OCI-LY3 (cell line): ENCODE results near the gene MIA2.

Source experiments
- H2AFZ ChIP-seq: fragments of 200-600, 300-600 bp; shearing (Covaris generic); 2 replicates; pipeline ENCODE4 v1.6.0; 2014; ENCODE audit warnings: antibody characterized with exemption, low read depth, low read length
- H3K27ac ChIP-seq: fragments of 200-600, 300-600 bp; sonication (generic); 2 replicates; pipeline ENCODE4 v1.5.1; 2014; ENCODE audit warnings: mild to moderate bottlenecking, low read length, moderate library complexity, mixed read lengths
- H3K27me3 ChIP-seq: fragments of 200-600, 300-600 bp; sonication (generic); 2 replicates; pipeline ENCODE4 v1.6.1; 2014; ENCODE audit warnings: low read depth, low read length, mixed read lengths
- H3K36me3 ChIP-seq: fragments of 200-600, 300-600 bp; sonication (generic); replicated peaks from 2 replicates; pipeline ENCODE3; 2014; ENCODE audit warnings: low read depth, low read length, mixed read lengths
- H3K4me1 ChIP-seq: fragments of 300-600, 200-600 bp; sonication (generic); 2 replicates; pipeline ENCODE4 v1.6.1; 2014; ENCODE audit warnings: low read length, mixed read lengths
- H3K4me2 ChIP-seq: fragments of 200-600, 300-600 bp; sonication (generic); 2 replicates; pipeline ENCODE4 v1.6.1; 2014; ENCODE audit warnings: low read length, mixed read lengths
- H3K4me3 ChIP-seq: fragments of 300-600, 200-600 bp; sonication (generic); 2 replicates; pipeline ENCODE4 v1.5.1; 2014; ENCODE audit warnings: antibody characterized with exemption, mild to moderate bottlenecking, low read length, moderate library complexity
- H3K79me2 ChIP-seq: fragments of 300-600, 200-600 bp; shearing (Covaris generic); 2 replicates; pipeline ENCODE4 v1.6.1; 2014; ENCODE audit warnings: mild to moderate bottlenecking, low read length, mixed read lengths
- H3K9ac ChIP-seq: fragments of 300-600, 200-600 bp; shearing (Covaris generic); 2 replicates; pipeline ENCODE4 v1.6.0; 2014; ENCODE audit warnings: mild to moderate bottlenecking, low read length, moderate library complexity
- H3K9me3 ChIP-seq: fragments of 200-600, 300-600 bp; shearing (Covaris generic); 2 replicates; pipeline ENCODE4 v1.6.1; 2014; ENCODE audit warnings: low read length, mixed read lengths; ENCODE audit not compliant: insufficient read depth
- H4K20me1 ChIP-seq: fragments of 200-600, 300-600 bp; sonication (generic); 2 replicates; pipeline ENCODE4 v1.6.1; 2016; ENCODE audit warnings: low read length, mixed read lengths; ENCODE audit not compliant: insufficient read depth
- CTCF ChIP-seq: fragments of 200-600, 300-600 bp; sonication (generic); IDR thresholded peaks from 2 replicates; pipeline ENCODE4 v1.5.1; 2014; ENCODE audit warnings: antibody characterized with exemption, low read length, low read depth
- EZH2phosphoT487 ChIP-seq: fragments of 200-600 bp; shearing (Covaris generic); IDR thresholded peaks from 2 replicates; pipeline ENCODE4 v1.6.1; 2018; ENCODE audit warnings: antibody characterized with exemption, mixed run types, low read depth

MIA2 gene

GRCh38 chr14:39432619-39433451, 199.1 kb downstream of the MIA2 start:
- Histone ChIP-seq H3K4me2 (peak overlapping the region; percentile 96), H3K4me1 (peaks cover 14% of the 10 kb centered on the region), H3K9me3 (no peaks in the 10 kb centered on the region), H3K9ac (peak overlapping the region; percentile 75), H3K4me3 (peak overlapping the region; percentile 95), H3K27ac (peak overlapping the region; percentile 90), H3K36me3 (no peaks in the 10 kb centered on the region), H3K79me2 (peaks cover 30% of the 10 kb centered on the region), H3K27me3 (no peaks in the 10 kb centered on the region), H2AFZ (peak overlapping the region; percentile 70), H4K20me1 (peaks cover 17% of the 10 kb centered on the region)
- TF ChIP-seq CTCF (peak; percentile 17; the same call in 1 of the 2 replicates), EZH2phosphoT487 (no peak)

GRCh38 chr14:39433452-39433813, 199.7 kb downstream of the MIA2 start:
- no peaks in the 10 kb centered on the region for H3K27me3 ChIP-seq
- peak overlapping the region; percentile 96 for H3K4me2 ChIP-seq
- no peak for TF ChIP-seq EZH2phosphoT487
- TF ChIP-seq CTCF = no peak
- peaks cover 17% of the 10 kb centered on the region for H4K20me1 ChIP-seq
- H3K79me2 ChIP-seq = peaks cover 27% of the 10 kb centered on the region
- peak overlapping the region; percentile 75 for H3K9ac ChIP-seq
- no peaks in the 10 kb centered on the region for H3K9me3 ChIP-seq
- H3K4me1 ChIP-seq = peaks cover 14% of the 10 kb centered on the region
- H3K4me3 ChIP-seq = peak overlapping the region; percentile 95
- H2AFZ ChIP-seq = peak overlapping the region; percentile 70
- H3K27ac ChIP-seq = peak overlapping the region; percentile 90; the same call in 1 of the 2 replicates
- no peaks in the 10 kb centered on the region for H3K36me3 ChIP-seq

GRCh38 chr14:39434401-39434800, 200.7 kb downstream of the MIA2 start:
- H3K27ac ChIP-seq = no peak overlapping the region
- H4K20me1 ChIP-seq = peaks cover 16% of the 10 kb centered on the region
- H3K9ac ChIP-seq = no peak overlapping the region
- H3K79me2 ChIP-seq = peaks cover 24% of the 10 kb centered on the region
- H3K9me3 ChIP-seq = no peaks in the 10 kb centered on the region
- no peak for TF ChIP-seq EZH2phosphoT487
- no peak for TF ChIP-seq CTCF
- no peak overlapping the region for H2AFZ ChIP-seq
- no peak overlapping the region for H3K4me2 ChIP-seq
- H3K4me1 ChIP-seq = peaks cover 14% of the 10 kb centered on the region
- no peaks in the 10 kb centered on the region for H3K36me3 ChIP-seq
- no peak overlapping the region for H3K4me3 ChIP-seq
- no peaks in the 10 kb centered on the region for H3K27me3 ChIP-seq

GRCh38 chr14:39435241-39435640, 201.5 kb downstream of the MIA2 start:
- H3K4me2 ChIP-seq = no peak overlapping the region
- peaks cover 8% of the 10 kb centered on the region for H3K4me1 ChIP-seq
- peaks cover 16% of the 10 kb centered on the region for H3K79me2 ChIP-seq
- no peaks in the 10 kb centered on the region for H3K27me3 ChIP-seq
- peaks cover 10% of the 10 kb centered on the region; the same call in 1 of the 2 replicates for H4K20me1 ChIP-seq
- H2AFZ ChIP-seq = no peak overlapping the region
- H3K9me3 ChIP-seq = no peaks in the 10 kb centered on the region
- H3K36me3 ChIP-seq = no peaks in the 10 kb centered on the region
- no peak overlapping the region for H3K4me3 ChIP-seq
- H3K27ac ChIP-seq = no peak overlapping the region
- TF ChIP-seq EZH2phosphoT487 = no peak
- no peak for TF ChIP-seq CTCF
- no peak overlapping the region for H3K9ac ChIP-seq
